Measurements from ENCODE around the gene AKAP8L. TPM values are rescaled to one million over a fixed set of nuclear protein-coding genes. Genes with fewer than 3 reads are reported as not detected.

AKAP8L gene
- polyA plus RNA-seq (ENCODE audit: insufficient read length in 10 of 10) = 10 to 100 TPM; 48.6 to 77.1 (median 59.7) TPM
- long read RNA-seq, donor 1, partial matches to known transcripts = 0 of 4 reads
- long read RNA-seq, donor 1, other reads (novel, unspliced or antisense) = 0 of 4 reads
- long read RNA-seq, donor 2, partial matches to known transcripts = 0 of 4 reads
- long read RNA-seq, donor 2, other reads (novel, unspliced or antisense) = 0 of 4 reads
- long read RNA-seq, donor 3 = 0 reads
- long read RNA-seq, donor 4, transcript AKAP8L-201 (14 exons, 2,146 nt) = major isoform, 6 of 9 reads
- long read RNA-seq, donor 4, partial matches to known transcripts = 0 of 9 reads
- long read RNA-seq, donor 4, other reads (novel, unspliced or antisense) = 0 of 9 reads
- long read RNA-seq, donor 5, partial matches to known transcripts = 0 of 6 reads
- long read RNA-seq, donor 5, other reads (novel, unspliced or antisense) = 0 of 6 reads
- long read RNA-seq, donor 6, transcript AKAP8L-201 (14 exons, 2,146 nt) = major isoform, 6 of 8 reads
- long read RNA-seq, donor 6, partial matches to known transcripts = 0 of 8 reads
- long read RNA-seq, donor 6, other reads (novel, unspliced or antisense) = 0 of 8 reads
- long read RNA-seq, donor 7, partial matches to known transcripts = 0 of 4 reads
- long read RNA-seq, donor 7, other reads (novel, unspliced or antisense) = 0 of 4 reads
- long read RNA-seq, donor 8, partial matches to known transcripts = 0 of 3 reads
- long read RNA-seq, donor 8, other reads (novel, unspliced or antisense) = 0 of 3 reads
- long read RNA-seq, donor 9, partial matches to known transcripts = 0 of 1 reads
- long read RNA-seq, donor 9, other reads (novel, unspliced or antisense) = 0 of 1 reads

GRCh38 chr19:15418579-15419412, at the start of gene AKAP8L:
TSS of gene AKAP8L (minus strand) at chr19:15418988. CDS start at chr19:15418923, 65 bp downstream.
- peak; percentile 99 to 100 (median 100) for DNase-seq

GRCh38 chr19:15467734-15468214, 49.0 kb upstream of the AKAP8L start:
- no peak for DNase-seq

GRCh38 chr19:15466851-15467733, 48.3 kb upstream of the AKAP8L start:
- DNase-seq = no peak

- DNase-seq = no peak
Observed at GRCh38 chr19:15464394-15465385, 45.9 kb upstream of the AKAP8L start, which contains the start of gene RASAL3. TSS of gene RASAL3 (minus strand) at chr19:15464544. CDS start at chr19:15464358, 186 bp downstream.

GRCh38 chr19:15463861-15464371, 45.1 kb upstream of the AKAP8L start:
- DNase-seq = no peak

- no peak for DNase-seq
Observed at GRCh38 chr19:15461694-15462093, 42.9 kb upstream of the AKAP8L start.

GRCh38 chr19:15457701-15458484, 39.1 kb upstream of the AKAP8L start:
- no peak for DNase-seq

GRCh38 chr19:15456871-15457700, 38.3 kb upstream of the AKAP8L start:
- DNase-seq = no peak

- no peak for DNase-seq
Observed at GRCh38 chr19:15456441-15456840, 37.7 kb upstream of the AKAP8L start.

- DNase-seq = no peak
Observed at GRCh38 chr19:15455996-15456395, 37.2 kb upstream of the AKAP8L start.

GRCh38 chr19:15453906-15454860, 35.4 kb upstream of the AKAP8L start:
- DNase-seq = no peak

- DNase-seq = peak in 1 of 3 donors; percentile 55
Observed at GRCh38 chr19:15453091-15453578, 34.3 kb upstream of the AKAP8L start.

GRCh38 chr19:15452111-15453047, 33.6 kb upstream of the AKAP8L start:
- peak; percentile 74 to 90 (median 82) for DNase-seq

GRCh38 chr19:15450528-15450890, 31.7 kb upstream of the AKAP8L start:
- no peak for DNase-seq
